DOHH2 (cell line): ENCODE measurements around the gene MTRF1.

Source experiments
- CTCF ChIP-seq: fragments of 200-600 bp; sonication (generic); IDR thresholded peaks from one replicate; pipeline ENCODE4 v1.5.1; 2014; ENCODE audit warnings: antibody characterized with exemption, mild to moderate bottlenecking, low read depth, low read length; ENCODE audit not compliant: poor library complexity, severe bottlenecking
- EZH2phosphoT487 ChIP-seq: fragments of 200-600 bp; sonication (generic); IDR thresholded peaks from 2 replicates; pipeline ENCODE4 v1.6.1; 2017; ENCODE audit warnings: borderline replicate concordance, mild to moderate bottlenecking, antibody characterized with exemption, low read length, moderate library complexity, mixed read lengths

- TF ChIP-seq EZH2phosphoT487: no peak
- no peak for TF ChIP-seq CTCF
Observed at GRCh38 chr13:41257535-41257934, 5.8 kb downstream of the MTRF1 start.
